Testis (tissue), 2 donors: ENCODE data around the gene PRPS1.

Experiments
- CTCF ChIP-seq, 3 experiments: fragments of 450-650 bp in 2 of 3; fragments of 200-600 bp in 1 of 3; sonication (generic) in 1 of 3; IDR thresholded peaks; one replicate each; pipeline ENCODE4 v1.5.1; 2016 to 2019; ENCODE audit warnings: antibody characterized with exemption in 3 of 3, mild to moderate bottlenecking in 2 of 3, moderate library complexity in 1 of 3
- POLR2A ChIP-seq: fragments of 450-650 bp; IDR thresholded peaks from one replicate; pipeline ENCODE4 v1.6.1; 2017; ENCODE audit warnings: antibody characterized with exemption, mild to moderate bottlenecking, moderate library complexity

GRCh38 chrX:107678957-107679740, 50.8 kb downstream of the PRPS1 start:
- TF ChIP-seq CTCF (IDR thresholded peaks at IDR 0.05) (no peak), POLR2A (no peak)
